CD14-positive monocyte (primary cell): ENCODE measurements around the gene ANKRD26. TPM values are rescaled to one million over a fixed set of nuclear protein-coding genes. Genes with fewer than 3 reads are reported as not detected.

Source experiments
- DNase-seq, 3 donors: peaks; one replicate each; pipeline ENCODE4 v3.0.0-alpha.2; 2011 to 2022
- H2AFZ ChIP-seq: 2 replicates; pipeline ENCODE4 v1.6.0; 2012; ENCODE audit warnings: mild to moderate bottlenecking, low read depth, low read length, inconsistent platforms; ENCODE audit not compliant: insufficient read depth, poor library complexity, severe bottlenecking
- H3K27ac ChIP-seq, 2 donors: 1 replicate in 1 of 2; 2 replicates in 1 of 2; pipeline ENCODE4 v1.5.1; 2012 to 2013; ENCODE audit warnings: low read length in 2 of 2, control low read depth in 1 of 2, inconsistent platforms in 1 of 2, low read depth in 1 of 2, mild to moderate bottlenecking in 1 of 2
- H3K27me3 ChIP-seq, 2 donors: one replicate each; pipeline versions ENCODE4 v1.6.0 to v1.6.1; 2011 to 2013; ENCODE audit warnings: low read length in 2 of 2; ENCODE audit not compliant: control insufficient read depth in 2 of 2, insufficient read depth in 2 of 2
- H3K36me3 ChIP-seq, 2 donors: replicated peaks in 1 of 2; 1 replicate in 1 of 2; 2 replicates in 1 of 2; pipeline versions ENCODE4 v1.5.1 to v1.6.1; 2012 to 2013; ENCODE audit warnings: low read length in 2 of 2, control low read depth in 1 of 2, inconsistent platforms in 1 of 2, mild to moderate bottlenecking in 1 of 2; ENCODE audit not compliant: insufficient read depth in 2 of 2, control insufficient read depth in 1 of 2
- H3K4me1 ChIP-seq, 2 donors: 1 replicate in 1 of 2; 2 replicates in 1 of 2; pipeline versions ENCODE4 v1.5.1 to v1.6.1; 2012 to 2013; ENCODE audit warnings: low read length in 2 of 2, control low read depth in 1 of 2, inconsistent platforms in 1 of 2, mild to moderate bottlenecking in 1 of 2, moderate library complexity in 1 of 2; ENCODE audit not compliant: insufficient read depth in 2 of 2, control insufficient read depth in 1 of 2
- H3K4me2 ChIP-seq: replicated peaks from 2 replicates; pipeline ENCODE3; 2012; ENCODE audit warnings: low read length, moderate library complexity, mild to moderate bottlenecking; ENCODE audit not compliant: poor library complexity, severe bottlenecking; ENCODE audit errors: extremely low read depth
- H3K4me3 ChIP-seq, 3 experiments: fragments of 200-600 bp in 1 of 3; sonication (generic) in 1 of 3; replicated peaks in 1 of 3; 1 replicate in 2 of 3; 2 replicates in 1 of 3; pipeline ENCODE4 v1.5.1; 2011 to 2013; ENCODE audit warnings: low read length in 3 of 3, mild to moderate bottlenecking in 3 of 3, control low read depth in 2 of 3, low read depth in 2 of 3, inconsistent platforms in 1 of 3, moderate library complexity in 1 of 3
- H3K79me2 ChIP-seq: 2 replicates; pipeline ENCODE4 v1.6.0; 2012; ENCODE audit warnings: mild to moderate bottlenecking, control low read depth, inconsistent platforms, low read length, moderate library complexity; ENCODE audit not compliant: insufficient read depth
- H3K9ac ChIP-seq: 2 replicates; pipeline ENCODE4 v1.6.0; 2017; ENCODE audit warnings: low read length, mild to moderate bottlenecking; ENCODE audit not compliant: insufficient read depth, poor library complexity, severe bottlenecking
- H3K9me3 ChIP-seq, 2 donors: replicated peaks in 1 of 2; 1 replicate in 1 of 2; 2 replicates in 1 of 2; pipeline versions ENCODE4 v1.5.1 to v1.6.1; 2012 to 2013; ENCODE audit warnings: low read length in 2 of 2, control low read depth in 1 of 2; ENCODE audit not compliant: control insufficient read depth in 1 of 2, insufficient read depth in 1 of 2
- H4K20me1 ChIP-seq: 2 replicates; pipeline ENCODE4 v1.6.0; 2012; ENCODE audit warnings: mild to moderate bottlenecking, low read length, control low read depth, moderate library complexity; ENCODE audit not compliant: insufficient read depth
- H3K27ac Mint-ChIP-seq, 7 donors: one replicate each; pipeline ENCODE4 v1.8.0; 2020; ENCODE audit warnings: mild to moderate bottlenecking in 7 of 7, mixed read lengths in 7 of 7, moderate library complexity in 6 of 7, inconsistent platforms in 2 of 7
- H3K27me3 Mint-ChIP-seq, 3 donors: one replicate each; pipeline ENCODE4 v1.8.0; 2021 to 2022; ENCODE audit warnings: low read depth in 3 of 3, mild to moderate bottlenecking in 3 of 3, mixed read lengths in 3 of 3, moderate library complexity in 3 of 3, inconsistent platforms in 1 of 3
- H3K36me3 Mint-ChIP-seq, 2 donors: one replicate each; pipeline ENCODE4 v1.8.0; 2020; ENCODE audit warnings: mixed read lengths in 2 of 2, inconsistent platforms in 1 of 2, mild to moderate bottlenecking in 1 of 2
- H3K4me1 Mint-ChIP-seq: one replicate; pipeline ENCODE4 v1.8.0; 2020; ENCODE audit warnings: mild to moderate bottlenecking, mixed read lengths
- H3K4me3 Mint-ChIP-seq, 2 donors: one replicate each; pipeline ENCODE4 v1.8.0; 2020; ENCODE audit warnings: mild to moderate bottlenecking in 2 of 2, mixed read lengths in 2 of 2, moderate library complexity in 1 of 2
- H3K9me3 Mint-ChIP-seq, 7 donors: one replicate each; pipeline ENCODE4 v1.8.0; 2020 to 2022; ENCODE audit warnings: mixed read lengths in 7 of 7, mild to moderate bottlenecking in 6 of 7, moderate library complexity in 6 of 7, inconsistent platforms in 2 of 7
- CTCF ChIP-seq: fragments of 200-600 bp; IDR thresholded peaks from one replicate; pipeline ENCODE4 v1.8.0; 2022; ENCODE audit warnings: antibody characterized with exemption, mild to moderate bottlenecking
- WGBS: methylation state at CpG from one replicate; pipeline ENCODE4 v1.1.5; 2013; ENCODE audit warnings: missing lambda C conversion rate; ENCODE audit not compliant: insufficient coverage; 5-methylcytosine and 5-hydroxymethylcytosine counted together
- intact Hi-C, 2 donors: fragments of 100-400 bp; cut with micrococcal nuclease; formaldehyde crosslinking; loops; one replicate each; pipeline versions ENCODE4 v1.15.0 to v1.15.1; 2023
- polyA plus RNA-seq, 3 donors: library from polyadenylated mRNA; depleted of rRNA in 1 of 3; unstranded in 2 of 3; stranded (reverse) in 1 of 3; fragments of 300-500 nt in 2 of 3; fragments of >200 nt in 1 of 3; fragmentation: Illumina TruSeq in 2 of 3; gene quantifications; 1 replicate in 2 of 3; 2 replicates in 1 of 3; pipeline ENCODE4 v1.2.3, GENCODE V29; 2012 to 2021

ANKRD26 gene
- polyA plus RNA-seq, 3 donors: 0.36 to 0.73 (median 0.36) TPM

DNA sequence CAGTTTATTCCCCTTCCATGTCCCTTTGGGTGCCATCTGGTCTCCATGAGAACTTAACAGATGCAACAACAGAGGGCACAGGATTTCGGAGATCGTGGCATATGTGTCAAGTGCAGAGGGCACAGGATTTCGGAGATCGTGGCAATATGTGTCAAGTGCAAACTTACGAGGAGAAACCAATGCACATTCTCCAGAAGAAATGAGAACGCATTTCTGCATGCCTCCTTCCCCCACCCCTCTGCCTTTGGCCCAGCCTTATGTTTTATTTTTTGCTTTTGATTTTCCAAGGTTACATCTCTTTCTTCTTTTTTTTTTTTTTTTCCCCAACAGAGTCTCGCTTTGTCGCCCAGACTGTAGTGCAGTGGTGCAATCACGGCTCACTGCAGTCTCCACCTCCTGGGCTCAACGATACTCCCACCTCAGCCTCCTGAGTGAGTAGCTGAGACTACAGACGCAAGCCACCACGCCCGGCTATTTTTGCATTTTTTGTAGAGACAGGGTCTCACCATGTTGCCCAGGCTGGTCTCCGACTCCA is 586 bp upstream of the ANKRD26 start:
- H3K9ac ChIP-seq: peak overlapping the region; percentile 75
- H3K4me2 ChIP-seq: peak overlapping the region; percentile 91
- peak overlapping the region; percentile 94 for H2AFZ ChIP-seq
- 56% methylated on average over 11 of the region's 14 CpGs for WGBS
- no peak for DNase-seq
- peak overlapping the region; percentile 50 to 86 (median 53) for H3K4me3 ChIP-seq
- no peaks in the 10 kb centered on the region for H4K20me1 ChIP-seq
- Mint-ChIP-seq H3K4me1 (peaks cover 21% of the 10 kb centered on the region), H3K4me3 (peak overlapping the region; percentile 88 to 97), H3K36me3 (peaks cover 0 to under 1% of the 10 kb centered on the region in 2 donors), H3K27me3 (peaks cover 0 to 5% (median 1%) of the 10 kb centered on the region in 3 donors), H3K27ac (peak overlapping the region; percentile 89 to 96 (median 94)), H3K9me3 (no peaks in the 10 kb centered on the region)
- intact Hi-C loops: loop anchor here in 1 of 2 donors (5.0 kb wide), 1 partner anchor 51 kb away; the partner anchor contains the start of gene YME1L1
- TF ChIP-seq CTCF: no peak
- no peaks in the 10 kb centered on the region for H3K36me3 ChIP-seq
- no peaks in the 10 kb centered on the region for H3K27me3 ChIP-seq
- H3K79me2 ChIP-seq: peaks cover 6% of the 10 kb centered on the region
- peaks cover 11 to 15% of the 10 kb centered on the region in 2 donors for H3K4me1 ChIP-seq
- H3K27ac ChIP-seq: peak overlapping the region; percentile 60 to 84
- no peaks in the 10 kb centered on the region for H3K9me3 ChIP-seq

- intact Hi-C loops: no loop called here
- TF ChIP-seq CTCF: no peak
- Mint-ChIP-seq H3K27ac (peak overlapping the region in 2 of 7 donors; percentile 92 to 95), H3K9me3 (no peaks in the 10 kb centered on the region), H3K36me3 (no peaks in the 10 kb centered on the region), H3K4me3 (peak overlapping the region; percentile 88 to 97), H3K4me1 (peaks cover 21% of the 10 kb centered on the region), H3K27me3 (peaks cover 0 to 5% (median 1%) of the 10 kb centered on the region in 3 donors)
- no peaks in the 10 kb centered on the region for H3K9me3 ChIP-seq
- peak overlapping the region; percentile 91 for H3K4me2 ChIP-seq
- peak overlapping the region; percentile 75 for H3K9ac ChIP-seq
- H2AFZ ChIP-seq: peak overlapping the region; percentile 94
- H3K36me3 ChIP-seq: no peaks in the 10 kb centered on the region
- peaks cover 11 to 15% of the 10 kb centered on the region in 2 donors for H3K4me1 ChIP-seq
- 17% methylated on average over 1 of the region's 11 CpGs for WGBS
- H3K4me3 ChIP-seq: peak overlapping the region; percentile 50 to 86 (median 53)
- H4K20me1 ChIP-seq: no peaks in the 10 kb centered on the region
- no peaks in the 10 kb centered on the region for H3K27me3 ChIP-seq
- H3K79me2 ChIP-seq: peaks cover 6% of the 10 kb centered on the region
- H3K27ac ChIP-seq: peak overlapping the region in 1 of 2 donors; percentile 84
- DNase-seq: no peak
These were observed 846 bp downstream of the ANKRD26 start for GRCh38 chr10:27099448-27099847.
